HepG2 (cell line): ENCODE measurements around the gene DNAJC5. TPM values are rescaled to one million over a fixed set of nuclear protein-coding genes. Genes with fewer than 3 reads are reported as not detected.

Experiments used
- ARID2 ChIP-seq: sonication (generic); formaldehyde crosslinking; IDR thresholded peaks from 2 replicates; pipeline ENCODE4 v1.8.1; 2022; ENCODE audit warnings: mild to moderate bottlenecking, missing genetic modification reagents, borderline replicate concordance
- ERF ChIP-seq: IDR thresholded peaks from 2 replicates; pipeline ENCODE4 v1.6.1; 2018; ENCODE audit warnings: missing biosample characterization, missing genetic modification reagents
- FOXP1 ChIP-seq, 2 experiments: fragments of 450-650 bp in 1 of 2; IDR thresholded peaks; 2 replicates each; pipeline ENCODE4 v1.6.1; 2017 to 2018; ENCODE audit warnings: antibody characterized with exemption in 1 of 2
- HNRNPLL ChIP-seq: fragments of 200-400 bp; formaldehyde crosslinking; IDR thresholded peaks from 2 replicates; pipeline ENCODE4 v1.6.1; 2017; ENCODE audit warnings: mild to moderate bottlenecking, low read depth, low read length; ENCODE audit not compliant: poor library complexity, severe bottlenecking
- PREB ChIP-seq: sonication (generic); formaldehyde crosslinking; IDR thresholded peaks from 2 replicates; pipeline ENCODE4 v1.4.0; 2020; ENCODE audit warnings: missing genetic modification reagents
- TCF12 ChIP-seq, 2 experiments: fragments of 450-650 bp in 1 of 2; sonication (generic) in 1 of 2; formaldehyde crosslinking in 1 of 2; IDR thresholded peaks; 2 replicates each; pipeline versions ENCODE4 v1.6.1 to v1.8.0; 2017 to 2022; ENCODE audit warnings: antibody characterized with exemption in 1 of 2, mild to moderate bottlenecking in 1 of 2, missing genetic modification reagents in 1 of 2, moderate library complexity in 1 of 2
- ZBTB1 ChIP-seq: sonication (generic); formaldehyde crosslinking; IDR thresholded peaks from 2 replicates; pipeline ENCODE4 v1.4.0; 2020; ENCODE audit warnings: missing genetic modification reagents, borderline replicate concordance
- ZBTB8A ChIP-seq: sonication (generic); formaldehyde crosslinking; IDR thresholded peaks from 2 replicates; pipeline ENCODE4 v1.4.0; 2020; ENCODE audit warnings: mild to moderate bottlenecking, low read depth, missing genetic modification reagents, borderline replicate concordance
- ZMYM2 ChIP-seq: sonication (generic); formaldehyde crosslinking; IDR thresholded peaks from 2 replicates; pipeline ENCODE4 v1.8.0; 2022; ENCODE audit warnings: mild to moderate bottlenecking, missing genetic modification reagents
- ZNF224 ChIP-seq: sonication (generic); formaldehyde crosslinking; IDR thresholded peaks from 2 replicates; pipeline ENCODE4 v1.5.0; 2020; ENCODE audit warnings: mild to moderate bottlenecking, missing genetic modification reagents
- ZNF230 ChIP-seq: sonication (generic); formaldehyde crosslinking; IDR thresholded peaks from 2 replicates; pipeline ENCODE4 v1.4.0; 2020; ENCODE audit warnings: mild to moderate bottlenecking, missing genetic modification reagents
- ZNF501 ChIP-seq: sonication (generic); formaldehyde crosslinking; IDR thresholded peaks from 2 replicates; pipeline ENCODE4 v1.5.1; 2020; ENCODE audit warnings: mild to moderate bottlenecking, moderate library complexity, missing genetic modification reagents
- ZNF530 ChIP-seq: sonication (generic); formaldehyde crosslinking; IDR thresholded peaks from 2 replicates; pipeline ENCODE4 v1.5.0; 2020; ENCODE audit warnings: low read depth, mild to moderate bottlenecking, missing genetic modification reagents
- ZNF788 ChIP-seq: sonication (generic); formaldehyde crosslinking; IDR thresholded peaks from 2 replicates; pipeline ENCODE4 v1.5.0; 2020; ENCODE audit warnings: mild to moderate bottlenecking, missing genetic modification reagents, borderline replicate concordance
- polyA plus RNA-seq, 8 experiments: library from polyadenylated mRNA; depleted of rRNA in 3 of 8; stranded (reverse) in 7 of 8; unstranded in 1 of 8; fragments of >200 nt; fragmentation: Illumina TruSeq in 4 of 8; extraction: Trizol in 4 of 8; gene quantifications; 2 replicates each; pipeline versions ENCODE4 v1.2.1 to v1.2.3, GENCODE V29; 2011 to 2016; ENCODE audit warnings: low read depth in 4 of 8, missing spikeins in 1 of 8, mixed read lengths in 1 of 8; ENCODE audit not compliant: insufficient read depth in 1 of 8
- total RNA-seq, 5 experiments: library from RNA; depleted of rRNA; stranded (reverse); fragments of >200 nt; fragmentation: Illumina TruSeq; extraction: Trizol; gene quantifications; 2 replicates each; pipeline ENCODE4 v1.2.3, GENCODE V29; 2016; ENCODE audit warnings: low read depth in 1 of 5
- TF ChIP-seq, protein P1 (sequence below): sonication (generic); formaldehyde crosslinking; IDR thresholded peaks from 2 replicates; pipeline ENCODE4 v1.5.0; 2020; ENCODE audit warnings: missing genetic modification reagents
- TF ChIP-seq, protein P2 (sequence below): sonication (generic); formaldehyde crosslinking; IDR thresholded peaks from 2 replicates; pipeline ENCODE4 v1.5.1; 2020; ENCODE audit warnings: mild to moderate bottlenecking, moderate library complexity, missing genetic modification reagents
- TF ChIP-seq, protein P3 (sequence below): sonication (generic); formaldehyde crosslinking; IDR thresholded peaks from 2 replicates; pipeline ENCODE4 v1.8.1; 2023; ENCODE audit warnings: mild to moderate bottlenecking, moderate library complexity, missing genetic modification reagents
- TF ChIP-seq, protein P4 (sequence below), 2 experiments: sonication (generic) in 1 of 2; formaldehyde crosslinking in 1 of 2; IDR thresholded peaks; 2 replicates each; pipeline versions ENCODE4 v1.4.0 to v1.6.1; 2016 to 2020; ENCODE audit warnings: borderline replicate concordance in 1 of 2, low read depth in 1 of 2, mild to moderate bottlenecking in 1 of 2, missing genetic modification reagents in 1 of 2

The DNAJC5 gene
- total and polyA plus RNA-seq, 2 of the 13 experiments (the other 11 are each of a cell fraction or from before 2014, with no cell fraction given), result 42.8 to 64.5 TPM

DNA sequence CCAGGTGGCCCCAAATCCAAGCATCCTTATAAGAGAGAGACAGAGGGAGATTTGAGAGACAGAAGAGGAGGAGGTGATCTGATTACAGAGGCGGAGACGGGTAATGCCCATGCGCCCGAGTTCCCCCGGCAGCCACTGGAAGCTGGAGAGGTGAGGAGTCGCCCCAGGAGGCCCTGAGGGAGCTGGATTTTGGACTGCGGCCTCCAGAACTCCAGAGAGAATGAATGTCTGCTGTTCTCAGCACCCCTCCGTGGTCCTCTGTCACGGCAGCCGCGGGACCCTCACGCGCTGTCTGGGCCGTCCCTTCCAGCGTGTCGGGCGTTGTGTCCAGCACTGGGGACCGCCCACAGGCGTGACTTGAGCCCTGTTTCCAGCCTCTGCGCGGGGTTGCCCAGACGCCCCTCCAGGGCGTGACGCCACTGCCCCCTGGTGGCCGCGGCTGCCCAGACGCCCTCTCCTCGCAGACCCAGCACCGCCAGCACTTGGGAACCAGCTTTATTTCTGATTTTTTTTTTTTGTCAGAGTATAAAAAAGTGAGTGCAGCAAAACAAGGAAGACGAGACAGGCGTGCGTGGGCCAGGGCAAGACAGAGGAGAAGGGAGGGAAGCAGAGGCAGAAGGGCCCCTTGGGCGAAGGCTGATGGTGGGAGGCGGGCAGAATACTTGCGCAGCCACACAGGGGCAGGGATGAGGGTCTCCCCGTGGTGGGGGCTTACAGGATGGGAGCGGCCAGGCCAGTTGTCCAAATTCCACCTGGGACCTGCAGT, 78.9 kb downstream of the DNAJC5 start (continued):
- TF ChIP-seq, protein P1, sequence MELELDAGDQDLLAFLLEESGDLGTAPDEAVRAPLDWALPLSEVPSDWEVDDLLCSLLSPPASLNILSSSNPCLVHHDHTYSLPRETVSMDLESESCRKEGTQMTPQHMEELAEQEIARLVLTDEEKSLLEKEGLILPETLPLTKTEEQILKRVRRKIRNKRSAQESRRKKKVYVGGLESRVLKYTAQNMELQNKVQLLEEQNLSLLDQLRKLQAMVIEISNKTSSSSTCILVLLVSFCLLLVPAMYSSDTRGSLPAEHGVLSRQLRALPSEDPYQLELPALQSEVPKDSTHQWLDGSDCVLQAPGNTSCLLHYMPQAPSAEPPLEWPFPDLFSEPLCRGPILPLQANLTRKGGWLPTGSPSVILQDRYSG (CRISPR knock-in tag), result 0 out of 2 replicates have a peak, but pooled peaks have one; percentile 80
- TF ChIP-seq, protein P2, sequence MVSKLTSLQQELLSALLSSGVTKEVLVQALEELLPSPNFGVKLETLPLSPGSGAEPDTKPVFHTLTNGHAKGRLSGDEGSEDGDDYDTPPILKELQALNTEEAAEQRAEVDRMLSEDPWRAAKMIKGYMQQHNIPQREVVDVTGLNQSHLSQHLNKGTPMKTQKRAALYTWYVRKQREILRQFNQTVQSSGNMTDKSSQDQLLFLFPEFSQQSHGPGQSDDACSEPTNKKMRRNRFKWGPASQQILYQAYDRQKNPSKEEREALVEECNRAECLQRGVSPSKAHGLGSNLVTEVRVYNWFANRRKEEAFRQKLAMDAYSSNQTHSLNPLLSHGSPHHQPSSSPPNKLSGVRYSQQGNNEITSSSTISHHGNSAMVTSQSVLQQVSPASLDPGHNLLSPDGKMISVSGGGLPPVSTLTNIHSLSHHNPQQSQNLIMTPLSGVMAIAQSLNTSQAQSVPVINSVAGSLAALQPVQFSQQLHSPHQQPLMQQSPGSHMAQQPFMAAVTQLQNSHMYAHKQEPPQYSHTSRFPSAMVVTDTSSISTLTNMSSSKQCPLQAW (CRISPR knock-in tag), result peak; percentile 87
- TF ChIP-seq ZNF230 (CRISPR knock-in tag) (peak; percentile 99), ZNF788 (CRISPR knock-in tag) (peak; percentile 96), ZNF501 (CRISPR knock-in tag) (peak; percentile 94), ZBTB1 (no peak), FOXP1 (IDR thresholded peaks at IDR 0.05) (no peak), FOXP1 (CRISPR knock-in tag; IDR thresholded peaks at IDR 0.05) (peak; percentile 52), HNRNPLL (peak; percentile 85), PREB (CRISPR knock-in tag) (peak; percentile 83; the same call in 1 of the 2 replicates), ARID2 (CRISPR knock-in tag) (0 out of 2 replicates have a peak, but pooled peaks have one; percentile 20), ZNF530 (CRISPR knock-in tag) (no peak), ZBTB8A (peak; percentile 99), ZNF224 (0 out of 2 replicates have a peak, but pooled peaks have one; percentile 57), ZMYM2 (CRISPR knock-in tag) (no peak), TCF12 (IDR thresholded peaks at IDR 0.05) (no peak), TCF12 (CRISPR knock-in tag; IDR thresholded peaks at IDR 0.05) (0 out of 2 replicates have a peak, but pooled peaks have one; percentile 83), ERF (CRISPR knock-in tag) (peak; percentile 93)
- TF ChIP-seq, protein P3, sequence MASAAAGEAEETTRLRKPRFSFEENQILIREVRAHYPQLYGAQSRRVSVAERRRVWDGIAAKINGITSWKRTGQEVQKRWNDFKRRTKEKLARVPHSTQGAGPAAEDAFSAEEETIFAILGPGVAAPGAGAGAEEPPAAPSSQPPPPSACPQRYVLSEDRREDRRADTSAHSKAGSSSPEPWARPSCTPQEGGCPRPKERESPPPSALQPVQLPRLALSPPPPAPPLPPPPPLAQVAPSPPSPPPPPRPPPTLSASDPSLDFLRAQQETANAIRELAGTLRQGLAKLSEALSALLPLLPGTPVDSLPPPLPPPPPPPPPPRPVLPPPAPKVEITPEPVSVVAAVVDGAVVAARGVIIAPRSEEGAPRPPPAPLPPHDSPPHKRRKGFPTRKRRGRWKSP, result peak; percentile 83
- TF ChIP-seq, protein P4, sequence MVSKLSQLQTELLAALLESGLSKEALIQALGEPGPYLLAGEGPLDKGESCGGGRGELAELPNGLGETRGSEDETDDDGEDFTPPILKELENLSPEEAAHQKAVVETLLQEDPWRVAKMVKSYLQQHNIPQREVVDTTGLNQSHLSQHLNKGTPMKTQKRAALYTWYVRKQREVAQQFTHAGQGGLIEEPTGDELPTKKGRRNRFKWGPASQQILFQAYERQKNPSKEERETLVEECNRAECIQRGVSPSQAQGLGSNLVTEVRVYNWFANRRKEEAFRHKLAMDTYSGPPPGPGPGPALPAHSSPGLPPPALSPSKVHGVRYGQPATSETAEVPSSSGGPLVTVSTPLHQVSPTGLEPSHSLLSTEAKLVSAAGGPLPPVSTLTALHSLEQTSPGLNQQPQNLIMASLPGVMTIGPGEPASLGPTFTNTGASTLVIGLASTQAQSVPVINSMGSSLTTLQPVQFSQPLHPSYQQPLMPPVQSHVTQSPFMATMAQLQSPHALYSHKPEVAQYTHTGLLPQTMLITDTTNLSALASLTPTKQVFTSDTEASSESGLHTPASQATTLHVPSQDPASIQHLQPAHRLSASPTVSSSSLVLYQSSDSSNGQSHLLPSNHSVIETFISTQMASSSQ (IDR thresholded peaks at IDR 0.05; ENCODE audit: low read depth), result no peak
- TF ChIP-seq, protein P4 (CRISPR knock-in tag; IDR thresholded peaks at IDR 0.05; ENCODE audit: borderline replicate concordance), result peak; percentile 75; the same call in 1 of the 2 replicates
